ENCODE results near the gene ALX1. TPM values are rescaled to one million over a fixed set of nuclear protein-coding genes. Genes with fewer than 3 reads are reported as not detected.

Gene ALX1
- total RNA-seq, 1 experiment from 2014 or later = 0.74 TPM

- TF ChIP-seq AR (CRISPR knock-in tag; IDR thresholded peaks at IDR 0.05) (no peak), SMAD3 (CRISPR knock-in tag; IDR thresholded peaks at IDR 0.05; ENCODE audit: borderline replicate concordance) (no peak), ZNF263 (CRISPR knock-in tag; IDR thresholded peaks at IDR 0.05; ENCODE audit: low read depth) (no peak), NFATC4 (CRISPR knock-in tag; IDR thresholded peaks at IDR 0.05) (no peak), CBFB (CRISPR knock-in tag; IDR thresholded peaks at IDR 0.05; ENCODE audit: low read depth) (no peak)
Measured at GRCh38 chr12:85244561-85244960, 35.5 kb upstream of the ALX1 start (continued).

- H3K9me3 Mint-ChIP-seq = no peaks in the 10 kb centered on the region
- H3K27me3 Mint-ChIP-seq (ENCODE audit: low read depth) = no peaks in the 10 kb centered on the region
- ATAC-seq (peak; percentile 30; the same call in 1 of the 2 replicates), DNase-seq (ENCODE audit: low spot score) (no peak)
- no peak overlapping the region for H3K27ac Mint-ChIP-seq
- H3K36me3 Mint-ChIP-seq = no peaks in the 10 kb centered on the region
- ChIA-PET CTCF (no interaction called here), POLR2A (no interaction called here)
- H3K4me1 Mint-ChIP-seq = no peaks in the 10 kb centered on the region
- H3K4me3 Mint-ChIP-seq = no peak overlapping the region
- TF ChIP-seq ZNF416 (CRISPR knock-in tag; IDR thresholded peaks at IDR 0.05) = no peak
- TF ChIP-seq HMGA2 (CRISPR knock-in tag; IDR thresholded peaks at IDR 0.05) = no peak
- no peak for TF ChIP-seq NFYB (CRISPR knock-in tag; conservative IDR thresholded peaks at IDR 0.05; ENCODE audit: low read depth)
- TF ChIP-seq AR (CRISPR knock-in tag; IDR thresholded peaks at IDR 0.05) = no peak
- no peak for TF ChIP-seq ZNF671 (CRISPR knock-in tag; IDR thresholded peaks at IDR 0.05)
- no peak for TF ChIP-seq ZNF425 (CRISPR knock-in tag; conservative IDR thresholded peaks at IDR 0.05)
- no peak for TF ChIP-seq ATF1 (CRISPR knock-in tag; IDR thresholded peaks at IDR 0.05)
- no peak for TF ChIP-seq CBFB (CRISPR knock-in tag; IDR thresholded peaks at IDR 0.05; ENCODE audit: low read depth)
- no peak for TF ChIP-seq FOXJ3 (CRISPR knock-in tag; IDR thresholded peaks at IDR 0.05; ENCODE audit: borderline replicate concordance)
- no peak for TF ChIP-seq ZNF317 (CRISPR knock-in tag; IDR thresholded peaks at IDR 0.05; ENCODE audit: borderline replicate concordance, low read depth)
- TF ChIP-seq CREM (CRISPR knock-in tag; IDR thresholded peaks at IDR 0.05) = no peak
- no peak for TF ChIP-seq TEAD1 (CRISPR knock-in tag; IDR thresholded peaks at IDR 0.05)
- no peak for TF ChIP-seq STAT6 (CRISPR knock-in tag; conservative IDR thresholded peaks at IDR 0.05; ENCODE audit: low read depth)
- no peak for TF ChIP-seq ARID4B (CRISPR knock-in tag; IDR thresholded peaks at IDR 0.05; ENCODE audit: borderline replicate concordance)
- TF ChIP-seq ZNF232 (CRISPR knock-in tag; IDR thresholded peaks at IDR 0.05) = no peak
- no peak for TF ChIP-seq RELA (CRISPR knock-in tag; IDR thresholded peaks at IDR 0.05; ENCODE audit: borderline replicate concordance)
- TF ChIP-seq ZBTB21 (CRISPR knock-in tag; IDR thresholded peaks at IDR 0.05; ENCODE audit: borderline replicate concordance) = no peak
Measured at GRCh38 chr12:85253853-85254252, 26.2 kb upstream of the ALX1 start.

Measured in WTC11 (cell line).